ENCODE data around the gene SPRYD3.

SPRYD3 gene

DNA sequence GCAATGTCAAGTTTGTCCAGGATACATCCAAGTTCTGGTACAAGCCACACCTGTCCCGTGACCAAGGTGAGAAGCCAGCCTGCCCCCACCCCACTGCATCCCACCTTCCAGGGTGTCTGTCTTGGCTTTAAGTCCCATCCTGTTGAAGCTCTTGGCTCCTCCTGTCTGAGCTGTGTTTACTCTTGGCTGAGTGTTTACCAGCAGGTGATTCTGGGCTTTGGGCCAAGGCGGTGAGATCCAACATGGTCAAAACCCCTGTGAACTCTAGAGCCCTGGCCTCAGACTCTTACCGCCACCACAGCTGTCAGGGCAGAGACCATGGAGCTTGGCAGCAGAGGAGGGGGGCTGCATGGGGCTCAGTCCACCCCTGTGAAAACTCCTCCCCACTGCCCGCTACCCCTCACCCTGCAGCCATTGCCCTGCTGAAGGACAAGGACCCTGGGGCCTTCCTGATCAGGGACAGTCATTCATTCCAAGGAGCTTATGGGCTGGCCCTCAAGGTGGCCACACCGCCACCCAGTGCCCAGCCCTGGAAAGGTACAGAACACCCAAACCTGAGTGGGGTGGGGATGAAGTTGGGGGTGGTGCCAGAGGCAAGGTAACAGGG is 17.7 kb downstream of the SPRYD3 start:
- Histone ChIP-seq H3K4me3 (no peak overlapping the region), H3K36me3 (peaks cover 68 to 92% (median 74%) of the 10 kb centered on the region in 3 donors), H3K27ac (peak overlapping the region; percentile 93 to 99), H3K4me1 (peaks cover 0 to 76% (median 73%) of the 10 kb centered on the region in 4 donors), H3K9me3 (no peaks in the 10 kb centered on the region), H3K27me3 (no peaks in the 10 kb centered on the region)
- peak; percentile 30 to 72 for DNase-seq
- intact Hi-C loops (cut with DNase I; ENCODE audit: low total_unique reads) = no loop called here
- TF ChIP-seq, protein P1, sequence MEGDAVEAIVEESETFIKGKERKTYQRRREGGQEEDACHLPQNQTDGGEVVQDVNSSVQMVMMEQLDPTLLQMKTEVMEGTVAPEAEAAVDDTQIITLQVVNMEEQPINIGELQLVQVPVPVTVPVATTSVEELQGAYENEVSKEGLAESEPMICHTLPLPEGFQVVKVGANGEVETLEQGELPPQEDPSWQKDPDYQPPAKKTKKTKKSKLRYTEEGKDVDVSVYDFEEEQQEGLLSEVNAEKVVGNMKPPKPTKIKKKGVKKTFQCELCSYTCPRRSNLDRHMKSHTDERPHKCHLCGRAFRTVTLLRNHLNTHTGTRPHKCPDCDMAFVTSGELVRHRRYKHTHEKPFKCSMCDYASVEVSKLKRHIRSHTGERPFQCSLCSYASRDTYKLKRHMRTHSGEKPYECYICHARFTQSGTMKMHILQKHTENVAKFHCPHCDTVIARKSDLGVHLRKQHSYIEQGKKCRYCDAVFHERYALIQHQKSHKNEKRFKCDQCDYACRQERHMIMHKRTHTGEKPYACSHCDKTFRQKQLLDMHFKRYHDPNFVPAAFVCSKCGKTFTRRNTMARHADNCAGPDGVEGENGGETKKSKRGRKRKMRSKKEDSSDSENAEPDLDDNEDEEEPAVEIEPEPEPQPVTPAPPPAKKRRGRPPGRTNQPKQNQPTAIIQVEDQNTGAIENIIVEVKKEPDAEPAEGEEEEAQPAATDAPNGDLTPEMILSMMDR (IDR thresholded peaks at IDR 0.05) = no peak

DNA sequence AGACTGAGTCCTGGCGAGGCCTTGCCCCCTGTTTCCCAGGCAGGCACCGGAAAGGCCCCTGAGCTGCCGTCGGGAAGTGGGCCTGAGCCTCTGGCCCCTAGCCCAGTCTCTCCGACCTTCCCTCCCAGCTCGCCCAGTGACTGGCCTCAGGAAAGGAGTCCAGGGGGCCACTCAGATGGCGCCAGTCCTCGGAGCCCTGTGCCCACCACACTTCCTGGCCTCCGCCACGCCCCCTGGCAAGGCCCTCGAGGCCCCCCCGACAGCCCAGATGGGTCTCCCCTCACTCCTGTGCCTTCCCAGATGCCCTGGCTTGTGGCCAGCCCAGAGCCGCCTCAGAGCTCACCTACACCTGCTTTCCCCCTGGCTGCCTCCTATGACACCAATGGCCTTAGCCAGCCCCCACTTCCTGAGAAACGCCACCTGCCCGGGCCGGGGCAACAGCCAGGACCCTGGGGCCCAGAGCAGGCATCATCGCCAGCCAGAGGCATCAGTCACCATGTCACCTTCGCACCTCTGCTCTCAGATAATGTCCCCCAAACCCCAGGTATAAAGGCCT is 18.4 kb downstream of the SPRYD3 start:
- intact Hi-C loops (cut with DNase I; ENCODE audit: low total_unique reads) = no loop called here
- Histone ChIP-seq H3K4me3 (no peak overlapping the region), H3K9me3 (no peaks in the 10 kb centered on the region), H3K36me3 (peaks cover 70 to 91% (median 80%) of the 10 kb centered on the region in 3 donors), H3K4me1 (peaks cover 0 to 76% (median 66%) of the 10 kb centered on the region in 4 donors), H3K27ac (peak overlapping the region; percentile 93 to 99), H3K27me3 (no peaks in the 10 kb centered on the region)
- TF ChIP-seq, protein P1 (IDR thresholded peaks at IDR 0.05) = no peak
- DNase-seq = peak; percentile 42 to 80

DNA sequence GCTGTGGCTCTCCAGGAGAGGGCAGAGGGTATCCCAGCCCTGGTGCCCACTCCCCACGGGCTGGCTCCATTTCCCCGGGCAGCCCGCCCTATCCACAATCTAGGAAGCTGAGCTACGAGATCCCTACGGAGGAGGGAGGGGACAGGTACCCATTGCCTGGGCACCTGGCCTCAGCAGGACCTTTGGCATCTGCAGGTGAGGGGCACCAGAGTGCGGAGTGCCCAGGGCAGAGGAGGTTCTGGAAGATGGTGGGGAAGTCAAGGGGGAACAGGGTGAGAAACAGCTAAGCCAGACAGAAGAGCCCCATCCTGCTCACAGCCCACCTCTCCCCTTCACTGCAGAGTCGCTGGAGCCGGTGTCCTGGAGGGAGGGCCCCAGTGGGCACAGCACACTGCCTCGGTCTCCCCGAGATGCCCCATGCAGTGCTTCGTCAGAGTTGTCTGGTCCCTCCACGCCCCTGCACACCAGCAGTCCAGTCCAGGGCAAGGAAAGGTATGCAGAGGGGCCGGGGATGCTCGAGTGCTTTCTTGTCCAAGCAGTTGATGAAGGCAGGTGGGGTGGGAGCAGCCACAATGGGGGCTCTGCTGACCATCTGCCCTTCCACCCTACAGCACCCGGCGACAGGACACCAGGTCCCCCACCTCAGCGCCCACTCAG is 19.0 kb downstream of the SPRYD3 start:
- Histone ChIP-seq H3K4me3 (no peak overlapping the region), H3K9me3 (no peaks in the 10 kb centered on the region), H3K4me1 (peaks cover 0 to 76% (median 66%) of the 10 kb centered on the region in 4 donors), H3K27ac (peak overlapping the region; percentile 93 to 99), H3K27me3 (no peaks in the 10 kb centered on the region), H3K36me3 (peaks cover 76 to 92% (median 85%) of the 10 kb centered on the region in 3 donors)
- intact Hi-C loops (cut with DNase I; ENCODE audit: low total_unique reads) = no loop called here
- TF ChIP-seq, protein P1 (IDR thresholded peaks at IDR 0.05) = no peak
- DNase-seq = no peak

DNA sequence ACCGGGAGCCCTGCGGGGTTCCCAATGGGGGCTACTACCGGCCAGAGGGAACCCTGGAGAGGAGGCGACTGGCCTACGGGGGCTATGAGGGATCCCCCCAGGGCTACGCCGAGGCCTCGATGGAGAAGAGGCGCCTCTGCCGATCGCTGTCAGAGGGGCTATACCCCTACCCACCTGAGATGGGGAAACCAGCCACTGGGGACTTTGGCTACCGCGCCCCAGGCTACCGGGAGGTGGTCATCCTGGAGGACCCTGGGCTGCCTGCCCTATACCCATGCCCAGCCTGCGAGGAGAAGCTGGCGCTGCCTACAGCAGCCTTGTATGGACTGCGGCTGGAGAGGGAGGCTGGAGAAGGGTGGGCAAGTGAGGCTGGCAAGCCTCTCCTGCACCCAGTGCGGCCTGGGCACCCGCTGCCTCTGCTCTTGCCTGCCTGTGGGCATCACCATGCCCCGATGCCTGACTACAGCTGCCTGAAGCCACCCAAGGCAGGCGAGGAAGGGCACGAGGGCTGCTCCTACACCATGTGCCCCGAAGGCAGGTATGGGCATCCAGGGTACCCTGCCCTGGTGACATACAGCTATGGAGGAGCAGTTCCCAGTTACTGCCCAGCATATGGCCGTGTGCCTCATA is 19.6 kb downstream of the SPRYD3 start:
- no peak for DNase-seq
- Histone ChIP-seq H3K27me3 (no peaks in the 10 kb centered on the region), H3K4me3 (no peak overlapping the region), H3K4me1 (peaks cover 0 to 75% (median 64%) of the 10 kb centered on the region in 4 donors), H3K36me3 (peaks cover 79 to 88% (median 85%) of the 10 kb centered on the region in 3 donors), H3K9me3 (no peaks in the 10 kb centered on the region), H3K27ac (peak overlapping the region; percentile 93 to 99)
- TF ChIP-seq, protein P1 (IDR thresholded peaks at IDR 0.05) = no peak
- intact Hi-C loops (cut with DNase I; ENCODE audit: low total_unique reads) = no loop called here

DNA sequence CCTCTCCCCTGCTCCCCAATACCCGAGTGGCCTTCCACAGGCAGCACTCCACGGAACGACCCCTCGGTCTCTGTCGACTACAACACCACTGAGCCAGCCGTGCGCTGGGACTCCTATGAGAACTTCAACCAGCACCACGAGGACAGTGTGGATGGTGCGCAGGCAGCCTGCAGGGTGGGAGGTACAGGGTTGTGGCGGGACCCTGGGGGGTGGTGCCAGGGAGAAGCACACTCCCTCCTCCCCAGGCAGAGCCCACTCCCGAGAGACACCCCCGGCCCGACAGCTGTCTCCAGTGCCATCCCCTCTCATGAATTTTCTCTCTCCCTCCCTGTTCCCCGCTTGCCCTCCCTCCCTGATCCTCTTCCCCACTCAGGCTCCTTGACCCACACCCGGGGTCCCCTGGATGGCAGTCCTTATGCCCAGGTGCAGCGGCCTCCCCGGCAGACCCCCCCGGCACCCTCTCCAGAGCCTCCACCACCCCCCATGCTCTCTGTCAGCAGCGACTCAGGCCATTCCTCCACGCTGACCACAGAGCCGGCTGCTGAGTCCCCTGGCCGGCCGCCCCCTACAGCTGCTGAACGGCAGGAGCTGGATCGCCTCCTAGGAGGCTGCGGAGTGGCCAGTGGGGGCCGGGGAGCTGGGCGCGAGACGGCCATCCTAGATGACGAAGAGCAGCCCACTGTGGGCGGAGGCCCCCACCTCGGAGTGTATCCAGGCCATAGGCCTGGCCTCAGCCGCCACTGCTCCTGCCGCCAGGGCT is 20.3 kb downstream of the SPRYD3 start:
- intact Hi-C loops (cut with DNase I; ENCODE audit: low total_unique reads) = no loop called here
- TF ChIP-seq, protein P1 (IDR thresholded peaks at IDR 0.05) = no peak
- H3K4me1 ChIP-seq = peaks cover 0 to 73% (median 61%) of the 10 kb centered on the region in 4 donors
- H3K36me3 ChIP-seq = peaks cover 79 to 88% (median 87%) of the 10 kb centered on the region in 3 donors
- DNase-seq = peak in 1 of 2 donors; percentile 73
- H3K27ac ChIP-seq = peak overlapping the region; percentile 93 to 99
- no peaks in the 10 kb centered on the region for H3K27me3 ChIP-seq
- no peaks in the 10 kb centered on the region for H3K9me3 ChIP-seq
- no peak overlapping the region for H3K4me3 ChIP-seq

Measured in tibial artery (tissue), 4 donors.